D721Med (cell line): ENCODE measurements around the gene UQCRHL.
"Not testable (repeated sequence)": the region's sequence is repeated elsewhere in the genome, so short reads cannot be mapped to it uniquely, and the experiment has no call there.

Experiments used
- DNase-seq: peaks from one replicate; pipeline ENCODE4 v3.0.0; 2011; ENCODE audit warnings: low spot score; ENCODE audit not compliant: insufficient read length
- FAIRE-seq: peaks from 2 replicates; lab custom pipeline; 2011; peaks lifted over from hg19 to GRCh38; lab: Jason Lieb, UNC
- TF ChIP-seq, protein P1 (sequence below): IDR thresholded peaks from 2 replicates; pipeline ENCODE4 v1.5.1; 2012; ENCODE audit warnings: mild to moderate bottlenecking, control low read depth; ENCODE audit not compliant: insufficient read depth; ENCODE audit errors: missing control alignments

The UQCRHL gene

GRCh38 chr1:15848929-15849774, 41.7 kb upstream of the UQCRHL start:
- FAIRE-seq (no peak), DNase-seq (no peak)

DNA sequence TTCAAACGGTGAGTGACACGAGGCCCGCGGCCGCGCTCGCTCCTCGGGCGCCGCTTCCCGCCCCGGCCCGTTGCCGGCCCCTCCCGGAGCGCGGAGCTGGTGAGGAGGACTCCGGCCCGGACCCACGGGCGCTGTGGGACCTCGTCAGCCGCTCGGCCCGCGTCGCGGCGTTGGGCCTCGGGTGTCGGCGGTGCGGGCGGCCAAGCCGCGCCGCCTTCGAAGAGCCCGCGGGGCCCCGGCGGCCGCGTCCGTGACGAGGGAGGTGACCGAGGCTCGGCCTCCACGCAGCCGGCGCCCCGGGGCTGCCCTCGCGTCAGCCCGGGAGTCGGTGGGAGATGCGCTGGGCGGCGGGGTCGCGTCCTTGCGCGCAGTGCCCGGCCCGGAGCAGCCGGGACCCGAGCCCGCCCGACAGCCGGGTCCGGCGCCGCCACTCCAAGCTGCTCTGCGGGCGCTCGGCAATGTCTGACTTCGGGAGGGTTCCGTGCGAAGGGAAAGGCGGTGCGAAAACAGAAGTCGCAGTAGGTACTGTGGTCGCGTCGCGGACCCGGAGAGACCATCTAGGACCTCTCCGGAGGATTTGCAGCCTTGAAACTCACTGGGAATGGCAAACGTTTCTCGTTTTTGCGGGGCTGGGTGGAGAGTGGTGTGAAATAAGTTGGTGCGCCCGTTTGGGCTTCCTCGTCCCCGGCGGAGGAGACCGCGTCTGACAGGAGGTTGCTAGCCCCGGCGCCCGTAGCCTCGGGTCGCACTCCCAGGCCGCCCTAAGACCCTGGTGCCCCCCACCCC, 40.9 kb upstream of the UQCRHL start:
- DNase-seq (no peak), FAIRE-seq (no peak)
- TF ChIP-seq, protein P1, sequence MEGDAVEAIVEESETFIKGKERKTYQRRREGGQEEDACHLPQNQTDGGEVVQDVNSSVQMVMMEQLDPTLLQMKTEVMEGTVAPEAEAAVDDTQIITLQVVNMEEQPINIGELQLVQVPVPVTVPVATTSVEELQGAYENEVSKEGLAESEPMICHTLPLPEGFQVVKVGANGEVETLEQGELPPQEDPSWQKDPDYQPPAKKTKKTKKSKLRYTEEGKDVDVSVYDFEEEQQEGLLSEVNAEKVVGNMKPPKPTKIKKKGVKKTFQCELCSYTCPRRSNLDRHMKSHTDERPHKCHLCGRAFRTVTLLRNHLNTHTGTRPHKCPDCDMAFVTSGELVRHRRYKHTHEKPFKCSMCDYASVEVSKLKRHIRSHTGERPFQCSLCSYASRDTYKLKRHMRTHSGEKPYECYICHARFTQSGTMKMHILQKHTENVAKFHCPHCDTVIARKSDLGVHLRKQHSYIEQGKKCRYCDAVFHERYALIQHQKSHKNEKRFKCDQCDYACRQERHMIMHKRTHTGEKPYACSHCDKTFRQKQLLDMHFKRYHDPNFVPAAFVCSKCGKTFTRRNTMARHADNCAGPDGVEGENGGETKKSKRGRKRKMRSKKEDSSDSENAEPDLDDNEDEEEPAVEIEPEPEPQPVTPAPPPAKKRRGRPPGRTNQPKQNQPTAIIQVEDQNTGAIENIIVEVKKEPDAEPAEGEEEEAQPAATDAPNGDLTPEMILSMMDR, result no peak

More at GRCh38 chr1:15848929-15849774, 41.7 kb upstream of the UQCRHL start:
- TF ChIP-seq, protein P1, result no peak

DNA sequence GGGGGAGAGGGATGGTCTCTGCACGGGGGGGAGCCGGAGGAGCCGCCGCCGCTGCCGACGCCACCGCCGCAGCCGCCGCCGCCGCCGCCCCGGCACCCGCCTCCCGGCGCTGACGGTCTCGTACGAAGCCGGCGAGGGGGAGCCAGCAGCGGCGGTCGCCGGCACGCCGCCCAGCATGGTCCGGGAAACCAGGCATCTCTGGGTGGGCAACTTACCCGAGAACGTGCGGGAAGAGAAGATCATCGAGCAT, 40.4 kb upstream of the UQCRHL start:
- no peak for FAIRE-seq
- TF ChIP-seq, protein P1, result no peak
- DNase-seq, result no peak

DNA sequence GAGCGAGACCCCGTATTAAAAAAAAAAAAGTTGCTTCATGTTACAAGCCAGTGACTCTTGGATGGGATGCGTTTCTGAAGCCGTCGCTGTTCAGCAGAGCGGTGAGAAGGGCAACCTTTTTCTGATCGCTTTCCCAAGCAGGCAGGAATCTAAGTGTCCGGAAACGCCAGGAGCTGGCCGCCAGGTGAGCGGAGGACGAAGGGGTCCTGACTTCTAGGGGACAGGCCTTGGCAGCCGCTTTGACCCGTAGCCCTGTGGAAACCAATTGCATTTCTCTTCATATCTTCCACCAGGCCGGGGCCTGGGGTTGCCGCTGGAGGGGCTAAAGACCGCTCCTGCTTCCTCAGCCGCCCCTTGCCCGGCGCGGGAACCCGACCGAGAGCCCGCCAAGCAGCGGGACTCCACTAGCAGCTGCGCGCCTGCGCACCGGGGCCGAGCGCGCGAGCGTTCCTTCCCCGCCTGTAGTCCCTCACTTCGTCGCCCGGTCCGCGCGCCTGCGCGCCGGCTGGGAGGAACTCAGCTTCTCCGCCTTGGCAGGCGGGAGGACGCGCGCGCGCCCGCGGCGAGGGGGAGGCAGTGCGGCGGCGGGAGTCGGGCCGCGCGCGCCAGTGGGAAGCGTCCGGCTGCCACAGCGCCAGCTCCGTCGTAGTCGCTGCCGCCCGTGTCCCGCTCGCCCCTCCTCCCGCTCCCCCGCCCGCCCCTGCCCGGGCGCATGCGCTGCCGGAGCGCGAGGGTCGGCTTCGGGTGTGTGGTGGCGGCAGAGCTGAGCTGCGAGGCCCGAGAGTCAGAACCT, 39.8 kb upstream of the UQCRHL start, which contains the start of gene SPEN:
SPEN (plus strand) TSS at position 608 of the 793 bp plus-strand sequence. CDS start 361 bp downstream, outside the sequence.
- FAIRE-seq (no peak), DNase-seq (no peak)
- TF ChIP-seq, protein P1, result no peak

DNA sequence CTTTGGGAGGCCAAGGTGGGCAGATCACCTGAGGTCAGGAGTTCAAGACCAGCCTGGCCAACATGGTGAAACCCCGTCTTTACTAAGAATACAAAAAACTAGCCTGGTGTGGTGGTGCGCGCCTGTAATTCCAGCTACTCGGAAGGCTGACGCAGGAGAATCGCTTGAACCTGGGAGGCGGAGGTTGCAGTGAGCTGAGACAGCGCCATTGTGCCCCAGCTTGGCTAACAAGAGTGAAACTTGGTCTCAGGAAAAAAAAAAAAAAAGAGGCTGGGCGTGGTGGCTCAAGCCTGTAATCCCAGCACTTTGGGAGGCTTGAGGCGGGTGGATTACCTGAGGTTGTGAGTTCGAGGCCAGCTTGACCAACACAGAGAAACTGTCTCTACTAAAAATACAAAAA, 38.6 kb upstream of the UQCRHL start:
- FAIRE-seq, DNase-seq: not testable (repeated sequence)

DNA sequence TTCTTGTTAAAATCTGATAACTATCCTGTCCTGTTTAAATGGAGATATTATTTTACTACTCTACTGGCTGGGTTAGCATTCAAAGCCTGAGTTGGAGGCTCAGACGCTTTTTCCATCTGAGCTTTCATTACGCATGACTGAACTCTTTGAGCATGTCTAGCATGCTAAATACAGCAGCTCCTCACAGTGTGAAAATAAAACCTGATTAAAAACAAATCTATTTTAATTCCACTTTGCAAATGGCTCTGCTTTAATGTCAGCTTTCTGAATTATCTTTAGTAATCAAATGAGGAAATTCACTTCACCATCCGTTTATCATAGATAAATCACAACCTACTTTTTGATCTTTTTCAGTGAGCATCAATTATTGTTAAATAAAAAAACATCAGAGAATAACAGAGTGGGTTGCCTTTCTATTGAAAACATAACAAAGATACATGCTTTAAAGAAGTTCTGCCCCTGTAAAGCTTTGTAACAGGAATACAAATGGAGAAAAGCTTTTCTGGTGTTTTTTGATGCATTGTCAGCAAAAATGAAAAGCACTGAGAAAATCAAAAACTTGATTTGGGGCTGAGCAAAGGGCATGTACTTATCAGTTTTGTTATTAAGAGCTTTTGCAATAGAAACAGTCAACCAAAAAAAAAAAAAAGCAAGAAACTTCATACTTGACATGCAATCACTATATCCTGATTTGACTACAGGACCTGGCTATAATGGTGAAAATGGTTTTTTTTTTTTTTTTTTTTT, 36.5 kb upstream of the UQCRHL start:
- DNase-seq (no peak), FAIRE-seq (no peak)
- TF ChIP-seq, protein P1, result no peak
